H9 (cell line): ENCODE measurements around the gene LEPR. TPM values are rescaled to one million over a fixed set of nuclear protein-coding genes. Genes with fewer than 3 reads are reported as not detected.

Source experiments
- DNase-seq: peaks from one replicate; pipeline ENCODE4 v3.0.0-alpha.2; 2017
- H2AFZ ChIP-seq: one replicate; pipeline ENCODE4 v1.6.1; 2013; ENCODE audit warnings: mild to moderate bottlenecking, low read length, control low read depth, moderate library complexity
- H2AK5ac ChIP-seq: 2 replicates; pipeline ENCODE4 v1.6.1; 2013; ENCODE audit warnings: low read length, control low read depth, mixed read lengths; ENCODE audit not compliant: insufficient read length
- H2BK120ac ChIP-seq: one replicate; pipeline ENCODE4 v1.6.1; 2013; ENCODE audit warnings: low read depth, mild to moderate bottlenecking, low read length, control low read depth, inconsistent platforms; ENCODE audit not compliant: poor library complexity, severe bottlenecking
- H2BK12ac ChIP-seq: 2 replicates; pipeline ENCODE4 v1.6.1; 2013; ENCODE audit warnings: low read length, control low read depth, mixed read lengths, low read depth; ENCODE audit not compliant: insufficient read length
- H2BK15ac ChIP-seq: 2 replicates; pipeline ENCODE4 v1.6.1; 2013; ENCODE audit warnings: low read depth, low read length, control low read depth
- H2BK20ac ChIP-seq: one replicate; pipeline ENCODE4 v1.6.1; 2013; ENCODE audit warnings: low read depth, mild to moderate bottlenecking, low read length, control low read depth, inconsistent platforms; ENCODE audit not compliant: poor library complexity, severe bottlenecking
- H2BK5ac ChIP-seq: 2 replicates; pipeline ENCODE4 v1.6.1; 2013; ENCODE audit warnings: low read length, control low read depth, mixed read lengths; ENCODE audit not compliant: insufficient read length
- H3K14ac ChIP-seq: 2 replicates; pipeline ENCODE4 v1.6.1; 2013; ENCODE audit warnings: low read length, control low read depth; ENCODE audit not compliant: insufficient read depth
- H3K18ac ChIP-seq: 2 replicates; pipeline ENCODE4 v1.6.1; 2013; ENCODE audit warnings: low read depth, mild to moderate bottlenecking, mixed read lengths, low read length, control low read depth; ENCODE audit not compliant: insufficient read length
- H3K23ac ChIP-seq: 2 replicates; pipeline ENCODE4 v1.6.1; 2013; ENCODE audit warnings: low read length, control low read depth, mixed read lengths, low read depth; ENCODE audit not compliant: insufficient read length
- H3K23me2 ChIP-seq: 2 replicates; pipeline ENCODE4 v1.6.1; 2013; ENCODE audit warnings: low read depth, mild to moderate bottlenecking, mixed read lengths, low read length, control low read depth; ENCODE audit not compliant: insufficient read length, poor library complexity, severe bottlenecking
- H3K27ac ChIP-seq: 2 replicates; pipeline ENCODE4 v1.5.1; 2013; ENCODE audit warnings: low read length, control low read depth, mixed read lengths, low read depth; ENCODE audit not compliant: insufficient read length
- H3K27me3 ChIP-seq: 2 replicates; pipeline ENCODE4 v1.6.1; 2013; ENCODE audit warnings: low read length, control low read depth, inconsistent platforms; ENCODE audit not compliant: insufficient read depth
- H3K4ac ChIP-seq: 2 replicates; pipeline ENCODE4 v1.6.1; 2013; ENCODE audit warnings: low read depth, mild to moderate bottlenecking, control low read depth, inconsistent platforms, low read length, moderate library complexity
- H3K4me1 ChIP-seq: 2 replicates; pipeline ENCODE4 v1.6.1; 2013; ENCODE audit warnings: low read length, control low read depth, inconsistent platforms; ENCODE audit not compliant: insufficient read depth
- H3K4me2 ChIP-seq: 2 replicates; pipeline ENCODE4 v1.6.1; 2013; ENCODE audit warnings: low read length, control low read depth, mixed read lengths; ENCODE audit not compliant: insufficient read length, insufficient read depth
- H3K56ac ChIP-seq: 2 replicates; pipeline ENCODE4 v1.6.1; 2013; ENCODE audit warnings: low read depth, mild to moderate bottlenecking, mixed read lengths, low read length, control low read depth; ENCODE audit not compliant: insufficient read length
- H3K79me1 ChIP-seq: 2 replicates; pipeline ENCODE4 v1.6.1; 2013; ENCODE audit warnings: low read depth, mild to moderate bottlenecking, moderate library complexity, low read length, control low read depth, inconsistent platforms; ENCODE audit not compliant: insufficient read depth, poor library complexity, severe bottlenecking
- H3K79me2 ChIP-seq: 2 replicates; pipeline ENCODE4 v1.6.1; 2013; ENCODE audit warnings: low read length, control low read depth, inconsistent platforms; ENCODE audit not compliant: insufficient read depth
- H3K9ac ChIP-seq: 2 replicates; pipeline ENCODE4 v1.6.1; 2013; ENCODE audit warnings: low read length, control low read depth, mixed read lengths; ENCODE audit not compliant: insufficient read length; ENCODE audit errors: extremely low read depth
- H3K9me3 ChIP-seq: one replicate; pipeline ENCODE4 v1.6.1; 2013; ENCODE audit warnings: low read depth, low read length, inconsistent platforms; ENCODE audit not compliant: control insufficient read depth
- H3T11ph ChIP-seq: one replicate; pipeline ENCODE4 v1.6.1; 2013; ENCODE audit warnings: mild to moderate bottlenecking, low read length, control low read depth, inconsistent platforms
- H4K20me1 ChIP-seq: one replicate; pipeline ENCODE4 v1.6.1; 2013; ENCODE audit not compliant: control insufficient read depth, insufficient read length, insufficient read depth
- H4K5ac ChIP-seq: 2 replicates; pipeline ENCODE4 v1.6.1; 2013; ENCODE audit warnings: low read depth, mild to moderate bottlenecking, mixed read lengths, low read length, control low read depth; ENCODE audit not compliant: insufficient read length
- H4K8ac ChIP-seq: replicated peaks from 2 replicates; pipeline ENCODE4 v1.6.1; 2013; ENCODE audit warnings: low read length, control low read depth, mixed read lengths, low read depth; ENCODE audit not compliant: insufficient read length
- H4K91ac ChIP-seq: 2 replicates; pipeline ENCODE4 v1.6.1; 2013; ENCODE audit warnings: low read depth, mild to moderate bottlenecking, moderate library complexity, mixed read lengths, low read length, control low read depth; ENCODE audit not compliant: insufficient read length
- H3K27ac Mint-ChIP-seq, 3 experiments: 2 replicates in 2 of 3; 3 replicates in 1 of 3; pipeline ENCODE4 v1.8.0; 2020 to 2021; ENCODE audit warnings: mixed read lengths in 3 of 3, mild to moderate bottlenecking in 1 of 3, moderate library complexity in 1 of 3
- H3K27me3 Mint-ChIP-seq: 2 replicates; pipeline ENCODE4 v1.8.0; 2021; ENCODE audit warnings: low read depth, mild to moderate bottlenecking, moderate library complexity, mixed read lengths
- H3K36me3 Mint-ChIP-seq, 3 experiments: 2 replicates in 2 of 3; 3 replicates in 1 of 3; pipeline ENCODE4 v1.8.0; 2020 to 2021; ENCODE audit warnings: low read depth in 3 of 3, mixed read lengths in 3 of 3; ENCODE audit not compliant: insufficient read depth in 1 of 3
- H3K4me1 Mint-ChIP-seq, 2 experiments: 2 replicates each; pipeline ENCODE4 v1.8.0; 2020; ENCODE audit warnings: mixed read lengths in 2 of 2
- H3K4me3 Mint-ChIP-seq, 2 experiments: 2 replicates in 1 of 2; 3 replicates in 1 of 2; pipeline ENCODE4 v1.8.0; 2020 to 2021; ENCODE audit warnings: mild to moderate bottlenecking in 2 of 2, mixed read lengths in 2 of 2, moderate library complexity in 1 of 2
- H3K9me3 Mint-ChIP-seq, 2 experiments: 2 replicates in 1 of 2; 3 replicates in 1 of 2; pipeline ENCODE4 v1.8.0; 2020; ENCODE audit warnings: mild to moderate bottlenecking in 2 of 2, mixed read lengths in 2 of 2, moderate library complexity in 1 of 2
- CTCF ChIP-seq: fragments of 200-600 bp; sonication (generic); conservative IDR thresholded peaks from 3 replicates; pipeline ENCODE4 v1.8.0; 2021; ENCODE audit warnings: antibody characterized with exemption, mild to moderate bottlenecking
- WGBS: extraction: QIAGEN DNeasy Blood & Tissue Kit; methylation state at CpG from one replicate; pipeline ENCODE4 v1.1.7; 2013; ENCODE audit warnings: missing lambda C conversion rate, low lambda C conversion rate, mixed read lengths; ENCODE audit not compliant: insufficient read length; ENCODE audit errors: extremely low coverage; 5-methylcytosine and 5-hydroxymethylcytosine counted together
- total RNA-seq: library from RNA; stranded (reverse); gene quantifications from 2 replicates; pipeline ENCODE4 v1.2.1, GENCODE V29; 2021

The LEPR gene
- total RNA-seq, 1 experiment from 2014 or later: 3.3 TPM

GRCh38 chr1:65440915-65441314 lies 20.4 kb downstream of the LEPR start:
- Histone ChIP-seq H3K9ac (no peak overlapping the region), H4K91ac (no peak overlapping the region), H3K23ac (no peak overlapping the region), H3K79me2 (no peaks in the 10 kb centered on the region), H3K4ac (no peak overlapping the region), H3K79me1 (no peaks in the 10 kb centered on the region), H3K27ac (no peak overlapping the region), H4K20me1 (no peaks in the 10 kb centered on the region), H3T11ph (no peak overlapping the region), H3K4me1 (peaks cover 5% of the 10 kb centered on the region; the same call in 1 of the 2 replicates), H3K9me3 (no peaks in the 10 kb centered on the region), H2BK20ac (no peak overlapping the region), H2AK5ac (no peak overlapping the region), H4K5ac (no peak overlapping the region), H3K56ac (no peak overlapping the region), H2AFZ (no peak overlapping the region), H3K23me2 (no peaks in the 10 kb centered on the region), H4K8ac (no peak overlapping the region), H3K27me3 (no peaks in the 10 kb centered on the region), H3K14ac (no peak overlapping the region), H3K18ac (no peak overlapping the region), H2BK15ac (no peak overlapping the region), H3K4me2 (no peak overlapping the region), H2BK12ac (no peak overlapping the region), H2BK5ac (no peak overlapping the region), H2BK120ac (no peak overlapping the region)
- no peak for TF ChIP-seq CTCF
- DNase-seq: no peak
- no peak overlapping the region for H3K27ac Mint-ChIP-seq
- 0 out of 2 replicates have a peak, but pooled peaks cover 2% of the 10 kb centered on the region for H3K27me3 Mint-ChIP-seq
- H3K36me3 Mint-ChIP-seq: peaks cover 3 to 20% (median 7%) of the 10 kb centered on the region in 3 experiments; a peak in 5 of 7 replicates
- peaks cover 40 to 46% of the 10 kb centered on the region in 2 experiments for H3K4me1 Mint-ChIP-seq
- no CpG with 5 or more reads among the region's 1 CpG for WGBS
- no peak overlapping the region for H3K4me3 Mint-ChIP-seq
- H3K9me3 Mint-ChIP-seq: peaks cover 12% of the 10 kb centered on the region in 2 experiments
